Peyer's patch (tissue), 4 donors: ENCODE measurements around the gene CGRRF1. TPM values are rescaled to one million over a fixed set of nuclear protein-coding genes. Genes with fewer than 3 reads are reported as not detected.
A peak's percentile ranks its signal among the peaks of the same experiment; 100 is the strongest.

Experiments
- DNase-seq, 3 donors: peaks; one replicate each; pipeline ENCODE4 v3.0.0-alpha.2; 2017 to 2019
- H3K27ac ChIP-seq, 4 donors: fragments of 200-600 bp; sonication (generic); one replicate each; pipeline ENCODE4 v1.5.1; 2016 to 2019
- H3K27me3 ChIP-seq, 2 donors: fragments of 200-600 bp; sonication (generic); one replicate each; pipeline ENCODE4 v1.5.1; 2019
- H3K36me3 ChIP-seq, 3 donors: fragments of 200-600 bp; sonication (generic); one replicate each; pipeline ENCODE4 v1.5.1; 2016 to 2019
- H3K4me1 ChIP-seq, 4 donors: fragments of 200-600 bp; sonication (generic); one replicate each; pipeline ENCODE4 v1.5.1; 2016 to 2019
- H3K4me3 ChIP-seq, 4 donors: fragments of 200-600 bp; sonication (generic); 1 replicate in 3 of 4; 2 replicates in 1 of 4; pipeline ENCODE4 v1.5.1; 2016 to 2019; ENCODE audit warnings: mild to moderate bottlenecking in 1 of 4
- H3K9me3 ChIP-seq, 4 donors: fragments of 200-600 bp; sonication (generic); one replicate each; pipeline ENCODE4 v1.5.1; 2016 to 2019; ENCODE audit warnings: mild to moderate bottlenecking in 1 of 4
- POLR2A ChIP-seq, 2 donors: fragments of 450-650 bp; IDR thresholded peaks; one replicate each; pipeline ENCODE4 v1.5.1; 2017; ENCODE audit warnings: antibody characterized with exemption in 2 of 2, mild to moderate bottlenecking in 2 of 2, moderate library complexity in 2 of 2
- total RNA-seq, 4 donors: library from RNA; depleted of rRNA; stranded (reverse); fragments of >200 nt; gene quantifications; one replicate each; pipeline ENCODE4 v1.1.0, GENCODE V29; 2016
- TF ChIP-seq, protein P1 (sequence below), 6 experiments: fragments of 450-650 bp in 4 of 6; fragments of 200-600 bp in 2 of 6; sonication (generic) in 1 of 6; IDR thresholded peaks; one replicate each; pipeline ENCODE4 v1.5.1; 2017 to 2019; ENCODE audit warnings: antibody characterized with exemption in 6 of 6, mild to moderate bottlenecking in 3 of 6, moderate library complexity in 1 of 6

Gene CGRRF1
- total RNA-seq, 4 donors from 2014 or later: 11.6 to 26.8 (median 19.0) TPM

DNA sequence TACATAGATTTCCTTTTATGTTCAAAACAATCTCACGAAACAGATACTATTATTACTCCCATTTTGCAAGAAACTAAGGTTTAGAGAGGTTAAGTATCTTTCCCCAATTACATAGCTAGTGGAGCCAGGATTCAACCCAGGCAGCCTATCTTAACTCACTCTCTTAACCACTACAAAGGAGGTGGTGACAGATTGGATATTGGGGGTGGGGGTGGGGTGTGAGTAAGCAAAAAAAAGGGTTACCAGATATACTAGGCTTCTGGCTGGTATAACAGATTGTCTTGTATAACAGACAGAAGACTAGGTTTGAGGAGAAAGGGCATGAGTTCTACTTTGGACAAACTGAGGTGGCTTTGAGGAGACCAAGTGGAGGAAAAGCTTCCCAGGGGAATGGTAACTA, 23.0 kb upstream of the CGRRF1 start:
- peaks cover 0 to 12% (median 0%) of the 10 kb centered on the region in 3 donors for H3K36me3 ChIP-seq
- no peak overlapping the region for H3K27ac ChIP-seq
- H3K9me3 ChIP-seq: no peaks in the 10 kb centered on the region
- DNase-seq: no peak
- TF ChIP-seq, protein P1, sequence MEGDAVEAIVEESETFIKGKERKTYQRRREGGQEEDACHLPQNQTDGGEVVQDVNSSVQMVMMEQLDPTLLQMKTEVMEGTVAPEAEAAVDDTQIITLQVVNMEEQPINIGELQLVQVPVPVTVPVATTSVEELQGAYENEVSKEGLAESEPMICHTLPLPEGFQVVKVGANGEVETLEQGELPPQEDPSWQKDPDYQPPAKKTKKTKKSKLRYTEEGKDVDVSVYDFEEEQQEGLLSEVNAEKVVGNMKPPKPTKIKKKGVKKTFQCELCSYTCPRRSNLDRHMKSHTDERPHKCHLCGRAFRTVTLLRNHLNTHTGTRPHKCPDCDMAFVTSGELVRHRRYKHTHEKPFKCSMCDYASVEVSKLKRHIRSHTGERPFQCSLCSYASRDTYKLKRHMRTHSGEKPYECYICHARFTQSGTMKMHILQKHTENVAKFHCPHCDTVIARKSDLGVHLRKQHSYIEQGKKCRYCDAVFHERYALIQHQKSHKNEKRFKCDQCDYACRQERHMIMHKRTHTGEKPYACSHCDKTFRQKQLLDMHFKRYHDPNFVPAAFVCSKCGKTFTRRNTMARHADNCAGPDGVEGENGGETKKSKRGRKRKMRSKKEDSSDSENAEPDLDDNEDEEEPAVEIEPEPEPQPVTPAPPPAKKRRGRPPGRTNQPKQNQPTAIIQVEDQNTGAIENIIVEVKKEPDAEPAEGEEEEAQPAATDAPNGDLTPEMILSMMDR (IDR thresholded peaks at IDR 0.05): no peak
- TF ChIP-seq POLR2A (IDR thresholded peaks at IDR 0.05): no peak
- H3K27me3 ChIP-seq: no peaks in the 10 kb centered on the region
- no peak overlapping the region for H3K4me3 ChIP-seq
- peaks cover 0 to 37% (median 2%) of the 10 kb centered on the region in 4 donors for H3K4me1 ChIP-seq

DNA sequence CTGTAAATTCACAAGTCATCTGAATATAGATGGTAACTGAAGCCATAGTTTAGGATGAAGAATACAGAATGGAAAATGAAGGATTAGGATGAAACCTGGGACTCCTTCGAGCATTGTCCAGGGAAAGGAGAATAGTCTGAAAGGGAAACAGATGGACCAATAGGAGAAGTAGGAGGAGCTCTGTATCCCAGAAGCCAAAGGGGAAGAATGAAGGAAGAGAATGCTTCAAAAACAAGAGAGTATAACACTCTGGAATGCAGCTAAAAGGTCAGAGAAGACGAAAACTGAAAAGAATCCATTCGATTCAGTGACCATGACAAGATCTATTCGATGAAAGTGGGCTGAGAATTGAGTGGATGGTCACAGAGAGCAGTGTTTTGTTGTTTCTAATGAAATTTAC, 21.9 kb upstream of the CGRRF1 start:
- DNase-seq: no peak
- Histone ChIP-seq H3K4me3 (peak overlapping the region in 3 of 4 donors; percentile 81 to 98 (median 90)), H3K27ac (peak overlapping the region; percentile 89 to 99 (median 94)), H3K36me3 (peaks cover 0 to 5% (median 0%) of the 10 kb centered on the region in 3 donors), H3K9me3 (no peaks in the 10 kb centered on the region), H3K27me3 (no peaks in the 10 kb centered on the region), H3K4me1 (peaks cover 0 to 37% (median 2%) of the 10 kb centered on the region in 4 donors)
- TF ChIP-seq POLR2A (IDR thresholded peaks at IDR 0.05): no peak
- TF ChIP-seq, protein P1 (IDR thresholded peaks at IDR 0.05): no peak

DNA sequence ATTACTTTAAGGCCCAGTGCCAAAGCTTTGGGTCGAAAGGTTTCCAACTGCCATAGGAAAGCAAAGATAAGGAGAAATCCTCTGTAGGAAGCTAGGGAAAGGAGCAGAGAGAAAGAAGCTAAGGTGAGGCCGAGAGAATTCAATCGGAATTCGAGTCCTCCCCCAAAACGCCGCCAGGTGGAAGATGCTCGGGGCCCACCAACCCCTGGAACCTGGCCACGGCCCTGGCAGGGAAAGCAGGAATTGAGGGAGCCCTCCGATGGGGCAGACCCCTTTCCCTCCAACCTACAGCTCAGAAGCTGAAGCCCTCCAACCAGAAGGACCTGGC, 21.4 kb upstream of the CGRRF1 start:
- no peak for DNase-seq
- Histone ChIP-seq H3K27ac (peak overlapping the region; percentile 89 to 99 (median 94)), H3K27me3 (no peaks in the 10 kb centered on the region), H3K9me3 (no peaks in the 10 kb centered on the region), H3K4me1 (peaks cover 0 to 37% (median 2%) of the 10 kb centered on the region in 4 donors), H3K4me3 (peak overlapping the region; percentile 73 to 98 (median 86)), H3K36me3 (peaks cover 0 to 1% (median 0%) of the 10 kb centered on the region in 3 donors)
- TF ChIP-seq POLR2A (IDR thresholded peaks at IDR 0.05): no peak
- TF ChIP-seq, protein P1 (IDR thresholded peaks at IDR 0.05): no peak

DNA sequence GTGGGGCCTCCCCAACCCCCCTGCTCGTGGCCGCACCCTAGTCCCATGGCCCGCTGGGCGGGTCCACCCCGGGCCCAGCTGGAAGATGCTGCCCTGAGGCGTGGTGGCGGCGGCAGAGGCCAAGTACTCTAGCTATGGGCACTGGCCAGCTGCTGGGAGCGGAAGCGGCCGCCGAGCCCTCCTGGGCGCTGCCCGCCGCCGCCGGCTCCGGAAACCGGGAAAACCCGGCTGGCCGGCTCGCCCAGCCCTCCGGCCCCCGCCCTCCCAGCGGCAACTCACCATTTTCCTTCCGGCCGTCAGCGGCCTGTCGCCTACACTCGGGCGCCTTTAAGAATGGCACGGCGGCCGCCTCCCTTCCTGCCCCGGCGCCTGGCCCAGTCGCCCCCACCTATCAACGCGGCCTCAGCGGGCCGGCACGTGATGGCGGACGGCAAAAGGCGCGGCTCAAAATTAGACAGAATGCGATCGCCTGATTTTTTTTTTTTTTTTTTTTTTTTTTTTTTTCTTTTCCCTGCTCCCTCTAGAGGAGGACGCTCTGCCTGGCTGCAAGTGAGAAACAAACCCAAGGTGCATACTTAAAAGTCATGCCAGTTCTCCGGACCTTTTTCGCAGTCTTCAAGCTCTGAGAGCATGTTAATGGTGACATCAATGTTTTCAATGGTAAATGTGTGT, 20.9 kb upstream of the CGRRF1 start, which contains the start of gene GMFB:
Gene GMFB (minus strand): TSS at position 335 of the 672 bp plus-strand sequence. CDS start 53 bp downstream, at position 282.
- Histone ChIP-seq H3K27ac (peak within 1 kb of the TSS; percentile 89 to 99 (median 94)), H3K36me3 (no peaks in the 10 kb centered on the region), H3K27me3 (no peaks in the 10 kb centered on the region), H3K4me3 (peak within 1 kb of the TSS; percentile 73 to 98 (median 86)), H3K9me3 (no peaks in the 10 kb centered on the region), H3K4me1 (peaks cover 0 to 32% (median 2%) of the 10 kb centered on the region in 4 donors)
- peak; percentile 88 to 91 for TF ChIP-seq POLR2A (IDR thresholded peaks at IDR 0.05)
- TF ChIP-seq, protein P1 (IDR thresholded peaks at IDR 0.05): peak in 5 of 6 experiments; percentile 1 to 42 (median 29)
- DNase-seq: peak; percentile 89 to 96 (median 95)

DNA sequence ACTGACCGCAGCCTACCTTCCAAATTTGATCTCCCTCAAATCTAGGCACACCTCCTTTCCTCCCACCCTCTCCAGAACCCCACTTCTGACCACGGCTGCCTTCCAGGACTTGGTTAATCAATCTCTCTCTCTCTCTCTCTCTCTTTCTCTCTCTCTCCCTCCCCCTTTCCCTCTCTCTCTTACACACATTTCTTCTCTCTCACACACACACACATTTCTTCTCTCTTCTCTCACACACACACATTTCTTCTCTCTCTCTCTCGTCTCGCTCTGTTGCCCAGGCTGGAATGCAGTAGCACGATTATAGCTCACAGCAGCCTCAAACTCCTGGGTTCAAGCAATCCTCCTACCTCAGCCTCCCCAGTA, 20.4 kb upstream of the CGRRF1 start:
- Histone ChIP-seq H3K36me3 (no peaks in the 10 kb centered on the region), H3K4me1 (peaks cover 0 to 29% (median 2%) of the 10 kb centered on the region in 4 donors), H3K4me3 (peak overlapping the region; percentile 73 to 98 (median 86)), H3K27ac (peak overlapping the region; percentile 89 to 99 (median 94)), H3K9me3 (no peaks in the 10 kb centered on the region), H3K27me3 (no peaks in the 10 kb centered on the region)
- TF ChIP-seq, protein P1 (IDR thresholded peaks at IDR 0.05): peak in 1 of 6 experiments; percentile 1
- no peak for TF ChIP-seq POLR2A (IDR thresholded peaks at IDR 0.05)
- DNase-seq: no peak
